Inflammatory macrophage treated with lipopolysaccharide for 1 hour (primary cell): ENCODE data around the gene NBDY.
"Not testable (repeated sequence)": the region's sequence is repeated elsewhere in the genome, so short reads cannot be mapped to it uniquely, and the experiment has no call there.

ENCODE experiments used
- DNase-seq, 2 donors: peaks; one replicate each; pipeline ENCODE4 v3.0.0-alpha.2; 2020 to 2022

NBDY gene

GRCh38 chrX:56802921-56803849, 74.1 kb downstream of the NBDY start:
- DNase-seq = peak in 1 of 2 donors; percentile 39

DNA sequence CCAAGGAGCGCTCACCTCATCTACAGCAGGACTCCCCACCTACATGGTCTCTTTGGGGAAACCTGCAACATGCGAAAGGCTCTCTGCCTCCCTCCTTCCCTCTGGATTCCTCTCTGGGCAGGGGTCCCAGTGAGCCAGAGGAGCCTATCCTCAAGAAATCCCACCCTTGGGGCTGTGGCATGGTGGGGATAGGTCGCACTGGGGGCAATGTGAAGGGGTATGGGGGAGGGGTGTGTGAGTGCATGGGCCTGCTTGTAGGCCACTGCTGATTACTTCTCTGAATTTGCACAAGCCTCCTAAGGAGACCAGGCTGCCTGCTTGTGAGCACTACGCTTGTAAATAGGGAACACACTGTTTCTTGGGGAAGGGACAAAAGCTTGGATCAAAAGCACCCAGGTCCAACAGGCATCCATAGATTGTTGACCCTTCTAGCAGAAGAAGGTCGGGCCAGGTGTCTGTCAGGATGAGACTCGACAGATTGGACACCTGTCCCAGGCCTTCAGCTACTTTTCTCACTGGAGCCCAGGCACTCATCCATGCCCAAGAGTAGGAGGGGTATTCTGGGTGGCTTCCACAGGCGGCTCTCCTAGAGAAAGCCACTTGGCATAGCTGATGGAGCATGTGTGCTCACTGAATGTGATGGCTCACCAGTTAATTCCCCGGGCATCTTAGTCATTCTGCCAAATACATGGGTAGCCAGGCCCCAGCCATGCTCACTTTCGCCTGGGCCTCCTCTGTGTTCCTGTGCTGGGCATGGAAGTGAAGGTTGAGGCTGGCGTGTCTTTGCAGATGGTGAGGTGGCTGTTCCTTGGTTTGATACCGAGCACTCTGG, 75.0 kb downstream of the NBDY start:
- DNase-seq = no peak

- DNase-seq = no peak
These were observed 75.8 kb downstream of the NBDY start for GRCh38 chrX:56804867-56805266.

DNA sequence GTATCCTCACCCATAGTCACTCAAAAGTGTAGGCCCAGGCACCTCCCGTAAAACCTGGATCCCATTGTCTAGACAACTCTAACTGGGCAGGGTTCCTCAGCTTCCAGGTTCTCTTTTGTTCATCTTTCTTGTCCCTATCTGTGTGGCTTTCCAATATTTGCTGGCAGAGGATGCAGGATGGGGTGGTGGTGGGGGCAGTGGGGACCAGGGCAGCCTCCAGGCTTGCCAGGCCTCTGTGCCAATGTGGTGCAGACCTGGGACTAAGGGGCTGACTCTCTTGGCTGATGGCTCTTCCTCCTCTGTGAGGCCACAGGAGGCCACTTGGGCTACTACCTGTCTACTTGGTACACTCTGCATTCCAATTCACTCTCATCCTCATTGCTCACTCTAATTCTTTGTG, 76.4 kb downstream of the NBDY start:
- no peak for DNase-seq

DNA sequence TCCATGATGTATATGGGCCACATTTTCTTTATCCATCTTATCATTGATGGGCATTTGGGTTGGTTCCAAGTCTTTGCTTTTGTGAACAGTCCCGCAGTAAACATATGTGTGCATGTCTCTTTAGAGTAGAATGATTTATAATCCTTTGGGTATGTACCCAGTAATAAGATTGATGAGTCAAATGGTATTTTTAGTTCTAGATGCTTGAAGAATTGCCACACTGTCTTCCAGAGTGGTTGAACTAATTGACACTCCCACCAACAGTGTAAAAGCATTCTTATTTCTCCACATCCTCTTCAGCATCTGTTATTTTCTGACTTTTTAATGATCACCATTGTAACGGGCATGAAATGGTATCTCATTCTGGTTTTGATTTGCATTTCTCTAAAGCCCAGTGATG, 77.1 kb downstream of the NBDY start:
- not testable (repeated sequence) for DNase-seq

DNA sequence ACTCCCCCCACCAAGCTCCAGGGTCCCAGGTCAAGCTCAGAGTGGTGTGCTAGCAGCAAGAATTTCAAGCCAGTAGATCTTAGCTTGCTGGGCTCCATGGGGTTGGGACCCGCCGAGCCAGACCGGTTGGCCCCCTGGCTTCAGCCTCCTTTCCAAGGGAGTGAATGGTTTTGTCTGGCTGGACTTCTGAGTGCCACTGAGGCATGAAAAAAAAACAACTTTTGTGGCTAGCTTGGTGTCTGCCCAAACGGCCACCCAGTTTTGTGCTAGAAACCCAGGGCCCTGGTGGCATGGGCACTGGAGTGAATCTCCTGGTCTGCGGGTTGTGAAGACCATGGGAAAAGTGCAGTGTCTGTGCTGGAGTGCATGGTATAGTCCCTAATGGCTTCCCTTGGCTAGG, 82.6 kb downstream of the NBDY start:
- DNase-seq = no peak

GRCh38 chrX:56812515-56813105, 83.6 kb downstream of the NBDY start:
- DNase-seq = peak; percentile 19 to 39

GRCh38 chrX:56813318-56813837, 84.3 kb downstream of the NBDY start:
- peak; percentile 67 to 81 for DNase-seq

DNA sequence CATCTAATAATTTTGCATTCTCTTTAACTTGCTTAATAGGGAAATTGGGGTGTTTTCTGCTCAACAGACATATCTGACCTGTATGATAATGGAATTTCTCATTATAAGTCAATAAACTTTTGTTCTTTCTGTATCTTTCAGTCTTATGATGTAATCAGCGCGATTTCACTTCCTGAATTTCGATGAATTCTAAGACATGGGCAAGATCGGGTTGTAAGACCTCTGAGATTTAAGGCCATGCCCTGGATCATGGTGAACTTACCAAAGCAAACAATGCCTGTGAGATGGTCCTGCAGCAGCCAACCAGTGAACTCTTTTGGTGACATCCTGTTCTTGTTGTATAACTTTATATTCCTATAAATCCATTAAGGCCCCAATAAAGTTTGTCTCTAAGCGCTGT, 88.1 kb downstream of the NBDY start:
- peak; percentile 9 to 22 for DNase-seq

DNA sequence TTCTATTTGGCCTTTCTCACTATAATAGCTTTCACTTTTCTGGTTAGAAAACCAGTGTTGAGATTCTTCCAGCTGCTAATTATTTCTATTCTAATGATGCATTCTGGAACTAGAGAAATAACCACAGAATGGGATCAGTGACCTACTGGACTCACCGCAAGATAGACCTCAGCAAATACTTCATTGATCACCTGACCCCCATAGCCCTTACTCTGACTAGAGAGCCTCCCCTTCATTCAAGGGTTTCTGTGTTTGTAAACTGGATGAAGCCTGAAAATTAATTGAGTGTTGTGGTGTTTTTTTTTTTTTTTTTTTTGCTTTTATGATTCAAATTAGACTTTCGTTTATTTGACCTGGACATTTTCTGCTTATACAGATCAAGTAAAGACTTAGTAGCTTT, 97.0 kb downstream of the NBDY start:
- no peak for DNase-seq

DNA sequence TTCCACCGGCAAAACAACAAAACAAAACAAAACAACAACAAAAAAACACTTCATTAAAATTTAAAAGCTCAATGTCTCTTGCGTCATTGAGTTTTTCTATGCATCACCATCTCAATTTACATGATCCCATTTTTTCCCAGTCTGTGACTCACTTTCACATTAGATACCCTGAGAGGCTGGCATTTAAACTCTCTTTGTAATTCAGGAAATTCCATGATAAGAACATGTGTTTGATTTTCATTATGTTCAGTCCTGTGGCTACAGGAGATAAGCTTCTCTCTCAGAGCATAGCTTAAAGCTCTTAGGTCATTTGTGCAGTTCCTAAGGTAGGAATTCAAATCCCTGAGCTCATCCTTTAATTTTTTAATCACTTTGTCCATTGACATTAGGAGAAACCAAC, 104.6 kb downstream of the NBDY start:
- peak in 1 of 2 donors; percentile 23 for DNase-seq

GRCh38 chrX:56853436-56853835, 124.4 kb downstream of the NBDY start:
- DNase-seq = no peak

DNA sequence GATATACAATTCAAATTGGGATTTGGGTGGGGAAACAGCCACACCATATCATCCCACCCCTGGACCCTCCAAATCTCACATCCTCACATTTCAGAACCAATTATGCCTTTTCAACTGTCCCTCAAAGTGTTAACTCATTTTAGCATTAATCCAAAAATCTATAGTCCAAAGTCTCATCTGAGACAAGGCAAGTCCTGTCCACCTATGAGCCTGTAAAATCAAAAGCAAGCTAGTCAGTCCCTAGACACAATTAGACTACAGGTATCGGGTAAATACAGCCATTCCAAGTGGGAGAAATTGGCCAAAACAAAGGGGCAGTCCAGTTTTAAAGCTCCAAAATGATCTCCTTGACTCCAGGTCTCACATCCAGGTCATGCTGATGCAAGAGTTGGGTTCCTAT, 128.0 kb downstream of the NBDY start:
- DNase-seq = no peak

DNA sequence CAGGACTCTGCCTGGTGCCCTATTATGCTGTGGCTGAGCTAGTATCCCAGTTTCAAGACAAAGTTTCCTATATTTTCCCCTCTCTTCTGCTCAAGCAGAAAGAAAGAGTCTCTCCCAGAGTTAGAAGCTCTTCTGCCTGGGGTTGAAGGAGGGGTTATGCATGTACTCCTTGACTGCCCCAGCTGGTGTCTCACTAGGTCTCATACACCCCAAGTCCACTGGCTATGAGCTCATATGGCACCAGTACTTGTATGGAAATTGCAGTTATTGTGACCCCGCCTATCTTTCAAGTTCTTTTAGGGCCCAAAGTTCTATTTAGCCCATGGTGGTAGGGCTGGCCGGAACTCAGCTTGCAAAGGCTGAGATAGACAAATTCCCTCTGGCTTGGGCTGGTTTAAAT, 131.8 kb downstream of the NBDY start:
- DNase-seq = no peak
